ENCODE measurements around the gene CNN2.

Gene CNN2

GRCh38 chr19:1028062-1028926 is 1.9 kb downstream of the CNN2 start:
- Histone ChIP-seq H3K27me3 (ENCODE audit: control insufficient read depth, insufficient read depth, low read length) (no peaks in the 10 kb centered on the region), H3K9ac (ENCODE audit: low read length) (no peak overlapping the region), H3K4me3 (ENCODE audit: low read length) (peak overlapping the region; percentile 90), H3K27ac (ENCODE audit: low read depth, low read length) (peak overlapping the region; percentile 99), H3K4me1 (ENCODE audit: control insufficient read depth, insufficient read depth, low read length) (peaks cover 3% of the 10 kb centered on the region), H3K36me3 (ENCODE audit: control insufficient read depth, insufficient read depth, low read length) (peaks cover 7% of the 10 kb centered on the region)

- Histone ChIP-seq H3K4me3 (ENCODE audit: low read length) (no peak overlapping the region), H3K36me3 (ENCODE audit: control insufficient read depth, insufficient read depth, low read length) (peaks cover 15% of the 10 kb centered on the region), H3K9ac (ENCODE audit: low read length) (no peak overlapping the region), H3K27ac (ENCODE audit: low read depth, low read length) (no peak overlapping the region), H3K4me1 (ENCODE audit: control insufficient read depth, insufficient read depth, low read length) (peaks cover 3% of the 10 kb centered on the region), H3K27me3 (ENCODE audit: control insufficient read depth, insufficient read depth, low read length) (no peaks in the 10 kb centered on the region)
These were observed 6.0 kb downstream of the CNN2 start for GRCh38 chr19:1032264-1032867.

- Histone ChIP-seq H3K27ac (ENCODE audit: low read depth, low read length) (no peak overlapping the region), H3K36me3 (ENCODE audit: control insufficient read depth, insufficient read depth, low read length) (peaks cover 15% of the 10 kb centered on the region), H3K9ac (ENCODE audit: low read length) (no peak overlapping the region), H3K4me3 (ENCODE audit: low read length) (no peak overlapping the region), H3K27me3 (ENCODE audit: control insufficient read depth, insufficient read depth, low read length) (no peaks in the 10 kb centered on the region), H3K4me1 (ENCODE audit: control insufficient read depth, insufficient read depth, low read length) (peaks cover 9% of the 10 kb centered on the region)
These were observed 9.7 kb downstream of the CNN2 start for GRCh38 chr19:1035998-1036621.

GRCh38 chr19:1037621-1038064 is 11.2 kb downstream of the CNN2 start:
- peaks cover 8% of the 10 kb centered on the region for H3K36me3 ChIP-seq (ENCODE audit: control insufficient read depth, insufficient read depth, low read length)
- H3K27ac ChIP-seq (ENCODE audit: low read depth, low read length) = no peak overlapping the region
- H3K4me1 ChIP-seq (ENCODE audit: control insufficient read depth, insufficient read depth, low read length) = peaks cover 9% of the 10 kb centered on the region

GRCh38 chr19:1038978-1039645 is 12.7 kb downstream of the CNN2 start:
- H3K27me3 ChIP-seq (ENCODE audit: control insufficient read depth, insufficient read depth, low read length) = peaks cover 3% of the 10 kb centered on the region
- H3K36me3 ChIP-seq (ENCODE audit: control insufficient read depth, insufficient read depth, low read length) = peaks cover 8% of the 10 kb centered on the region
- H3K9ac ChIP-seq (ENCODE audit: low read length) = no peak overlapping the region
- H3K4me1 ChIP-seq (ENCODE audit: control insufficient read depth, insufficient read depth, low read length) = peaks cover 9% of the 10 kb centered on the region
- peak overlapping the region; percentile 60 for H3K4me3 ChIP-seq (ENCODE audit: low read length)
- H3K27ac ChIP-seq (ENCODE audit: low read depth, low read length) = no peak overlapping the region

More at GRCh38 chr19:1037621-1038064, 11.2 kb downstream of the CNN2 start:
- no peak overlapping the region for H3K9ac ChIP-seq (ENCODE audit: low read length)
- H3K4me3 ChIP-seq (ENCODE audit: low read length) = peak overlapping the region; percentile 27
- peaks cover 3% of the 10 kb centered on the region for H3K27me3 ChIP-seq (ENCODE audit: control insufficient read depth, insufficient read depth, low read length)

GRCh38 chr19:1039646-1040475 is 13.5 kb downstream of the CNN2 start, which contains the start of gene ABCA7:
Gene ABCA7, plus strand, starts transcription at chr19:1040107. Its CDS starts 1,255 bp downstream, at chr19:1041362.
- Histone ChIP-seq H3K27me3 (ENCODE audit: control insufficient read depth, insufficient read depth, low read length) (peaks cover 3% of the 10 kb centered on the region), H3K9ac (ENCODE audit: low read length) (no peak within 1 kb of the TSS), H3K4me3 (ENCODE audit: low read length) (peak within 1 kb of the TSS; percentile 71), H3K36me3 (ENCODE audit: control insufficient read depth, insufficient read depth, low read length) (peaks cover 8% of the 10 kb centered on the region), H3K27ac (ENCODE audit: low read depth, low read length) (no peak within 1 kb of the TSS), H3K4me1 (ENCODE audit: control insufficient read depth, insufficient read depth, low read length) (peaks cover 9% of the 10 kb centered on the region)

- Histone ChIP-seq H3K9ac (ENCODE audit: low read length) (no peak overlapping the region), H3K4me1 (ENCODE audit: control insufficient read depth, insufficient read depth, low read length) (peaks cover 9% of the 10 kb centered on the region), H3K4me3 (ENCODE audit: low read length) (peak overlapping the region; percentile 71), H3K27me3 (ENCODE audit: control insufficient read depth, insufficient read depth, low read length) (peaks cover 3% of the 10 kb centered on the region), H3K36me3 (ENCODE audit: control insufficient read depth, insufficient read depth, low read length) (peaks cover 5% of the 10 kb centered on the region), H3K27ac (ENCODE audit: low read depth, low read length) (no peak overlapping the region)
These were observed 14.3 kb downstream of the CNN2 start for GRCh38 chr19:1040476-1041271.

- Histone ChIP-seq H3K9ac (ENCODE audit: low read length) (no peak overlapping the region), H3K27ac (ENCODE audit: low read depth, low read length) (no peak overlapping the region), H3K36me3 (ENCODE audit: control insufficient read depth, insufficient read depth, low read length) (peaks cover 2% of the 10 kb centered on the region), H3K27me3 (ENCODE audit: control insufficient read depth, insufficient read depth, low read length) (peaks cover 3% of the 10 kb centered on the region), H3K4me1 (ENCODE audit: control insufficient read depth, insufficient read depth, low read length) (peaks cover 9% of the 10 kb centered on the region), H3K4me3 (ENCODE audit: low read length) (peak overlapping the region; percentile 31)
These were observed 14.9 kb downstream of the CNN2 start for GRCh38 chr19:1041272-1041834.

- peak overlapping the region; percentile 45 for H3K4me3 ChIP-seq (ENCODE audit: low read length)
- H3K27ac ChIP-seq (ENCODE audit: low read depth, low read length) = no peak overlapping the region
- no peak overlapping the region for H3K9ac ChIP-seq (ENCODE audit: low read length)
- H3K4me1 ChIP-seq (ENCODE audit: control insufficient read depth, insufficient read depth, low read length) = peaks cover 9% of the 10 kb centered on the region
- H3K36me3 ChIP-seq (ENCODE audit: control insufficient read depth, insufficient read depth, low read length) = no peaks in the 10 kb centered on the region
- H3K27me3 ChIP-seq (ENCODE audit: control insufficient read depth, insufficient read depth, low read length) = peaks cover 3% of the 10 kb centered on the region
These were observed 15.7 kb downstream of the CNN2 start for GRCh38 chr19:1041835-1042685.

Data from rectal smooth muscle tissue (tissue), 1 donor.